ENCODE results near the gene TMEM169.
"Not testable (repeated sequence)": the region's sequence is repeated elsewhere in the genome, so short reads cannot be mapped to it uniquely, and the experiment has no call there.

The TMEM169 gene

DNA sequence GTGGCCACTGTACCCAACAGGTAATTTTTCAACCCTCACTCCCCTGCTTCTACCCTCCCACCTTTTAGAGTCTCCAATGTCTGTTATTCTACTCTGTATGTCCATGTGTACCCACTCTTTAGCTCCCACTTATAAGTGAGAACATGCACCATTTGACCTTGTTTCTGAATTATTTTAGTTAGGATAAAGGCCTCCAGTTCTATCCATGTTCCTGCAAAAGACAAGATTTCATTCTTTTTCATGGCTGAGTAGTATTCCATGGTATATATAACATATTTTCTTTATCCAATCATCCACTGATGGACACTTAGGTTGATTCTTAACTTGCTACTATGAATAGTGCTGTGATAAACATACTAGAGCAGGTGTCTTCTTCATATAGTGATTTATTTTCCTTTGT is 9.2 kb upstream of the TMEM169 start:
- Histone ChIP-seq H3K9me3 (ENCODE audit: control insufficient read depth, low read length) (no peaks in the 10 kb centered on the region), H3K4me3 (ENCODE audit: low read length) (no peak overlapping the region), H3K27me3 (replicated peaks; ENCODE audit: control insufficient read depth, insufficient read depth, low read length) (no peaks in the 10 kb centered on the region), H3K9ac (ENCODE audit: low read length) (no peak overlapping the region), H3K36me3 (ENCODE audit: control insufficient read depth, insufficient read depth, low read length, severe bottlenecking) (peaks cover 22% of the 10 kb centered on the region), H3K4me1 (ENCODE audit: control insufficient read depth, insufficient read depth, low read length) (peaks cover 20% of the 10 kb centered on the region)
- no peak for DNase-seq (ENCODE audit: low read depth)

GRCh38 chr2:216073773-216074172 is 7.9 kb upstream of the TMEM169 start:
- H3K27me3 ChIP-seq (replicated peaks; ENCODE audit: control insufficient read depth, insufficient read depth, low read length): no peaks in the 10 kb centered on the region
- DNase-seq (ENCODE audit: low read depth): no peak
- peaks cover 30% of the 10 kb centered on the region for H3K4me1 ChIP-seq (ENCODE audit: control insufficient read depth, insufficient read depth, low read length)
- no peak overlapping the region for H3K9ac ChIP-seq (ENCODE audit: low read length)
- peaks cover 22% of the 10 kb centered on the region for H3K36me3 ChIP-seq (ENCODE audit: control insufficient read depth, insufficient read depth, low read length, severe bottlenecking)
- no peaks in the 10 kb centered on the region for H3K9me3 ChIP-seq (ENCODE audit: control insufficient read depth, low read length)
- no peak overlapping the region for H3K4me3 ChIP-seq (ENCODE audit: low read length)

- no peak for DNase-seq (ENCODE audit: low read depth)
- no peak overlapping the region for H3K4me3 ChIP-seq (ENCODE audit: low read length)
- H3K9me3 ChIP-seq (ENCODE audit: control insufficient read depth, low read length): no peaks in the 10 kb centered on the region
Measured at GRCh38 chr2:216074380-216074779, 7.3 kb upstream of the TMEM169 start.

GRCh38 chr2:216074794-216075193 is 6.9 kb upstream of the TMEM169 start:
- no peak overlapping the region for H3K9ac ChIP-seq (ENCODE audit: low read length)
- DNase-seq (ENCODE audit: low read depth): no peak
- H3K4me1 ChIP-seq (ENCODE audit: control insufficient read depth, insufficient read depth, low read length): peaks cover 32% of the 10 kb centered on the region
- H3K27me3 ChIP-seq (replicated peaks; ENCODE audit: control insufficient read depth, insufficient read depth, low read length): no peaks in the 10 kb centered on the region
- H3K9me3 ChIP-seq (ENCODE audit: control insufficient read depth, low read length): no peaks in the 10 kb centered on the region
- no peak overlapping the region for H3K4me3 ChIP-seq (ENCODE audit: low read length)
- peaks cover 22% of the 10 kb centered on the region for H3K36me3 ChIP-seq (ENCODE audit: control insufficient read depth, insufficient read depth, low read length, severe bottlenecking)

More at GRCh38 chr2:216074380-216074779, 7.3 kb upstream of the TMEM169 start:
- H3K4me1 ChIP-seq (ENCODE audit: control insufficient read depth, insufficient read depth, low read length): peaks cover 32% of the 10 kb centered on the region
- peaks cover 22% of the 10 kb centered on the region for H3K36me3 ChIP-seq (ENCODE audit: control insufficient read depth, insufficient read depth, low read length, severe bottlenecking)
- H3K27me3 ChIP-seq (replicated peaks; ENCODE audit: control insufficient read depth, insufficient read depth, low read length): no peaks in the 10 kb centered on the region
- H3K9ac ChIP-seq (ENCODE audit: low read length): no peak overlapping the region

GRCh38 chr2:216075510-216076485 is 5.9 kb upstream of the TMEM169 start:
- H3K9ac ChIP-seq (ENCODE audit: low read length): peak overlapping the region; percentile 16
- no peak overlapping the region for H3K4me3 ChIP-seq (ENCODE audit: low read length)

GRCh38 chr2:216078776-216079175 is 2.9 kb upstream of the TMEM169 start:
- no peak for DNase-seq (ENCODE audit: low read depth)
- Histone ChIP-seq H3K36me3 (ENCODE audit: control insufficient read depth, insufficient read depth, low read length, severe bottlenecking) (peaks cover 12% of the 10 kb centered on the region), H3K4me3 (ENCODE audit: low read length) (peak overlapping the region; percentile 56), H3K9me3 (ENCODE audit: control insufficient read depth, low read length) (no peaks in the 10 kb centered on the region), H3K4me1 (ENCODE audit: control insufficient read depth, insufficient read depth, low read length) (peaks cover 18% of the 10 kb centered on the region), H3K27me3 (replicated peaks; ENCODE audit: control insufficient read depth, insufficient read depth, low read length) (no peaks in the 10 kb centered on the region), H3K9ac (ENCODE audit: low read length) (peak overlapping the region; percentile 45)

More at GRCh38 chr2:216075510-216076485, 5.9 kb upstream of the TMEM169 start:
- Histone ChIP-seq H3K27me3 (replicated peaks; ENCODE audit: control insufficient read depth, insufficient read depth, low read length) (no peaks in the 10 kb centered on the region), H3K4me1 (ENCODE audit: control insufficient read depth, insufficient read depth, low read length) (peaks cover 26% of the 10 kb centered on the region), H3K9me3 (ENCODE audit: control insufficient read depth, low read length) (no peaks in the 10 kb centered on the region), H3K36me3 (ENCODE audit: control insufficient read depth, insufficient read depth, low read length, severe bottlenecking) (peaks cover 22% of the 10 kb centered on the region)
- no peak for DNase-seq (ENCODE audit: low read depth)

DNA sequence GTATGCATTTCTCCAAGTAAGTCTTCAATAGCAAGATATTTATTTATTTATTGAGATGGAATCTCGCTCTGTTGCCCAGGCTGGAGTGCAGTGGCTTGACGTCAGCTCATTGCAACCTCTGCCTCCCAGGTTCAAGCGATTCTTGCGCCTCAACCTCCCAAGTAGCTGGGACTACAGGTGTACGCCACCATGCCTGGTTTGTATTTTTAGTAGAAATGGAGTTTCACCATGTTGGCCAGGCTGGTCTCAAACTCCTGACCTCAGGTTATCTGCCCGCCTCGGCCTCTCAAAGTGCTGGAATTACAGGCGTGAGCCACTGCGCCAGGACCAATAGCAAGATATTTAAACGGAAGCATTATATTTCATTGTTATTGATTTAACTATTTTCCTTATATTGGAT is 1.7 kb upstream of the TMEM169 start:
- H3K4me1 ChIP-seq (ENCODE audit: control insufficient read depth, insufficient read depth, low read length): peaks cover 18% of the 10 kb centered on the region
- not testable (repeated sequence) for H3K36me3 ChIP-seq (ENCODE audit: control insufficient read depth, insufficient read depth, low read length, severe bottlenecking); DNase-seq (ENCODE audit: low read depth); H3K9me3 ChIP-seq (ENCODE audit: control insufficient read depth, low read length); H3K27me3 ChIP-seq (replicated peaks; ENCODE audit: control insufficient read depth, insufficient read depth, low read length)
- peak overlapping the region; percentile 95 for H3K9ac ChIP-seq (ENCODE audit: low read length)
- peak overlapping the region; percentile 93 for H3K4me3 ChIP-seq (ENCODE audit: low read length)

DNA sequence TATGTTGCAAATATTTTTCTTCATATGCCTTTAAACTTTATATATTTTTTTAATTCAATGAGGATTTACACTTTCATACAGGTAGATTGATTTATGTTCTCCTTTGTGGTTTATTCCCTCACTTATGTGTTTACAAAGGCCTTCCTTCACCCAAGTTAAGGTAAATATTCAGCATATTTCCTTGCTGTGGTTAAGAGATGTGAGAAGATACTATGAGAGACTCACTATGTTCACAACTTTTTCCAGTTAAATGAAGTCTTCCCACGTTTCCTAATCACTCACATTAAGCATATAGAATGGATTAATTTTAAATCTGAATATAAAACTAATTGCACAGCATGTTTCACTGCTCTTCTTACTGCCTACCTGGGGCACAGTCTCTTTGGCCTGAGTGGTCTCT is 707 bp upstream of the TMEM169 start:
- peak overlapping the region; percentile 93 for H3K4me3 ChIP-seq (ENCODE audit: low read length)
- no peak for DNase-seq (ENCODE audit: low read depth)
- H3K36me3 ChIP-seq (ENCODE audit: control insufficient read depth, insufficient read depth, low read length, severe bottlenecking): no peaks in the 10 kb centered on the region
- no peaks in the 10 kb centered on the region for H3K9me3 ChIP-seq (ENCODE audit: control insufficient read depth, low read length)
- H3K27me3 ChIP-seq (replicated peaks; ENCODE audit: control insufficient read depth, insufficient read depth, low read length): no peaks in the 10 kb centered on the region
- H3K9ac ChIP-seq (ENCODE audit: low read length): peak overlapping the region; percentile 95
- H3K4me1 ChIP-seq (ENCODE audit: control insufficient read depth, insufficient read depth, low read length): peaks cover 18% of the 10 kb centered on the region

- Histone ChIP-seq H3K4me3 (ENCODE audit: low read length) (peak overlapping the region; percentile 93), H3K4me1 (ENCODE audit: control insufficient read depth, insufficient read depth, low read length) (peaks cover 18% of the 10 kb centered on the region), H3K9ac (ENCODE audit: low read length) (peak overlapping the region; percentile 67), H3K27me3 (replicated peaks; ENCODE audit: control insufficient read depth, insufficient read depth, low read length) (no peaks in the 10 kb centered on the region), H3K9me3 (ENCODE audit: control insufficient read depth, low read length) (no peaks in the 10 kb centered on the region), H3K36me3 (ENCODE audit: control insufficient read depth, insufficient read depth, low read length, severe bottlenecking) (no peaks in the 10 kb centered on the region)
- peak; percentile 27 for DNase-seq (ENCODE audit: low read depth)
Measured at GRCh38 chr2:216082117-216082711, 495 bp downstream of the TMEM169 start.

DNA sequence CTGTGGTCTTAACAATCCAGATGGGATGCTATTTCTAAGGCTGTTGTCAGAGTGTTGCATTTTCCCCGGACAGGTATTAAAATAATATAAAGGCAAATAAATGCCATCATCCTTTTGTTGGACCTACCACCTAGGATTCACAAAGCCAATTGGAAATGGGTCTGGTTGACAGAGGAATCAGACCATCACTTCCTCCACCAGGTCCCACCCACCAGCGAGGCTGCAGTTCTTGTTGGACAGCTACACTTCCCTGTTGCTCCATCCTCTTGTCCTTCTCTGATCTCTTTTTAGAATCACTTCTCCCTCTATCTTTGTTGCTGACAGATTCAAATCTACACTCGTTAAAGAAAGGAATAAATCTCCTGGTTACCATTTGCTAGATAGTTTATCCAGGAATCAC is 1.1 kb downstream of the TMEM169 start:
- DNase-seq (ENCODE audit: low read depth): no peak
- Histone ChIP-seq H3K9ac (ENCODE audit: low read length) (no peak overlapping the region), H3K4me3 (ENCODE audit: low read length) (no peak overlapping the region), H3K36me3 (ENCODE audit: control insufficient read depth, insufficient read depth, low read length, severe bottlenecking) (no peaks in the 10 kb centered on the region), H3K9me3 (ENCODE audit: control insufficient read depth, low read length) (no peaks in the 10 kb centered on the region), H3K4me1 (ENCODE audit: control insufficient read depth, insufficient read depth, low read length) (peaks cover 17% of the 10 kb centered on the region), H3K27me3 (replicated peaks; ENCODE audit: control insufficient read depth, insufficient read depth, low read length) (no peaks in the 10 kb centered on the region)

- H3K4me1 ChIP-seq (ENCODE audit: control insufficient read depth, insufficient read depth, low read length): peaks cover 9% of the 10 kb centered on the region
- DNase-seq (ENCODE audit: low read depth): no peak
- no peak overlapping the region for H3K9ac ChIP-seq (ENCODE audit: low read length)
- no peaks in the 10 kb centered on the region for H3K9me3 ChIP-seq (ENCODE audit: control insufficient read depth, low read length)
- H3K36me3 ChIP-seq (ENCODE audit: control insufficient read depth, insufficient read depth, low read length, severe bottlenecking): no peaks in the 10 kb centered on the region
- H3K4me3 ChIP-seq (ENCODE audit: low read length): no peak overlapping the region
- no peaks in the 10 kb centered on the region for H3K27me3 ChIP-seq (replicated peaks; ENCODE audit: control insufficient read depth, insufficient read depth, low read length)
Measured at GRCh38 chr2:216083464-216084281, 2.0 kb downstream of the TMEM169 start.
